Heart left ventricle (tissue), 16 donors: ENCODE measurements around the gene LMBRD1. TPM values are rescaled to one million over a fixed set of nuclear protein-coding genes. Genes with fewer than 3 reads are reported as not detected.

ENCODE experiments used
- ATAC-seq, 4 donors: fragments of 200-7000 bp; cut with Tn5 transposase; one replicate each; pipeline ENCODE4 v1.9.1; 2020 to 2022; ENCODE audit warnings: moderate library complexity in 4 of 4, mild to moderate bottlenecking in 3 of 4, moderate number of reproducible peaks in 1 of 4
- DNase-seq, 5 donors: peaks; one replicate each; pipeline ENCODE4 v3.0.0-alpha.2; 2020
- H3K27ac ChIP-seq, 12 donors: fragments of 200-600 bp; sonication (generic) in 4 of 12; one replicate each; pipeline versions ENCODE4 v1.5.0 to v1.8.0; 2016 to 2022; ENCODE audit warnings: mild to moderate bottlenecking in 2 of 12
- H3K27me3 ChIP-seq, 9 donors: fragments of 200-600 bp; sonication (generic) in 2 of 9; one replicate each; pipeline versions ENCODE4 v1.5.1 to v1.8.0; 2016 to 2022; ENCODE audit warnings: mild to moderate bottlenecking in 3 of 9
- H3K36me3 ChIP-seq, 9 donors: fragments of 200-600 bp; sonication (generic) in 2 of 9; one replicate each; pipeline versions ENCODE4 v1.5.0 to v1.8.0; 2018 to 2022; ENCODE audit warnings: mild to moderate bottlenecking in 2 of 9
- H3K4me1 ChIP-seq, 12 donors: fragments of 200-600 bp; sonication (generic) in 4 of 12; one replicate each; pipeline versions ENCODE4 v1.5.0 to v1.8.0; 2016 to 2022; ENCODE audit warnings: mild to moderate bottlenecking in 3 of 12
- H3K4me3 ChIP-seq, 12 donors: fragments of 200-600 bp; sonication (generic) in 4 of 12; one replicate each; pipeline versions ENCODE4 v1.5.0 to v1.8.0; 2017 to 2022; ENCODE audit warnings: mild to moderate bottlenecking in 9 of 12, moderate library complexity in 4 of 12
- H3K9me3 ChIP-seq, 12 donors: fragments of 200-600 bp; sonication (generic) in 4 of 12; one replicate each; pipeline versions ENCODE4 v1.5.0 to v1.8.0; 2016 to 2022; ENCODE audit warnings: mild to moderate bottlenecking in 1 of 12
- POLR2A ChIP-seq, 2 donors: fragments of 450-650 bp; IDR thresholded peaks; one replicate each; pipeline ENCODE4 v1.6.1; 2017; ENCODE audit warnings: antibody characterized with exemption in 2 of 2, mild to moderate bottlenecking in 2 of 2, moderate library complexity in 2 of 2
- WGBS, 4 donors: extraction: QIAGEN DNeasy Blood & Tissue Kit in 2 of 4; methylation state at CpG; one replicate each; pipeline versions ENCODE4 v1.1.5 to v1.1.7; 2013 to 2018; 5-methylcytosine and 5-hydroxymethylcytosine counted together
- intact Hi-C, 10 donors: fragments of 100-400 bp; cut with DNase I; formaldehyde crosslinking; loops; one replicate each; pipeline versions ENCODE4 v1.11.1 to v1.14.2; 2022
- polyA plus RNA-seq, 2 donors: library from polyadenylated mRNA; stranded (reverse); fragments of 200-250 nt; gene quantifications; one replicate each; pipeline ENCODE4 v1.2.3, GENCODE V29; 2013
- total RNA-seq, 9 donors: library from RNA; depleted of rRNA in 2 of 9; stranded (reverse); fragments of >200 nt in 2 of 9; fragmentation: NEBNext Ultra II Directional in 3 of 9; extraction: Animal tissue kit (Norgen Biotek cat#: 25700) in 3 of 9; gene quantifications; one replicate each; pipeline versions ENCODE4 v1.1.0 to v1.2.4, GENCODE V29; 2016 to 2023
- TF ChIP-seq, protein P1 (sequence below), 12 donors: fragments of 200-600 bp; sonication (generic) in 4 of 12; IDR thresholded peaks; one replicate each; pipeline versions ENCODE4 v1.5.0 to v1.8.0; 2018 to 2022; ENCODE audit warnings: antibody characterized with exemption in 12 of 12, mild to moderate bottlenecking in 5 of 12
- donor health status: ischemic (EF 13 %, LVEDD 7.1; RV severe dilation, severe dysfunction).
- donor health status: healthy with polysubstance abuse.
- donor health status: DM: no; HTN: yes; CAD: no.
- donor health status: DM: no; HTN: no; CAD: no.
- donor health status: ischemic (EF 25% LVEDD 6.9; RV normal size, moderate dysfunction).
- donor health status: ischemic (EF 25% LVEDD 5.7; RV mildly dilated, moderate dysfunction).
- donor health status: healthy.
- donor health status: DM: yes; HTN: yes; CAD: no.
- donor health status: ischemic (EF 35%, LVEDD 5.7; RV mildly dilated, moderate dysfunction).
- donor health status: nonischemic (EF 11% LVEDD 7.7; RV severe dilation, severe dysfunction).
- donor health status: DM: yes; HTN: yes; CAD: no.
- donor health status: PGD.
- donor health status: ischemic (EF 29% LVEDD 5.4; RV normal size, mild dysfunction).
- donor health status: nonischemic (EF 23%, LVEDD 6.1; RV moderate dilation, normal function).

Gene LMBRD1
- total and polyA plus RNA-seq, 11 donors: 37.0 to 53.6 (median 45.1) TPM

GRCh38 chr6:69813508-69813907 lies 16.7 kb upstream of the LMBRD1 start:
- ATAC-seq (peak in 1 of 4 donors; percentile 66), DNase-seq (no peak)
- Histone ChIP-seq H3K9me3 (no peaks in the 10 kb centered on the region), H3K36me3 (no peaks in the 10 kb centered on the region), H3K27me3 (no peaks in the 10 kb centered on the region), H3K27ac (peak overlapping the region in 1 of 12 donors; percentile 70), H3K4me1 (peaks cover 0 to 34% (median 0%) of the 10 kb centered on the region in 12 donors), H3K4me3 (no peak overlapping the region)
- intact Hi-C loops: no loop called here
- 51 to 73% (median 68%) methylated on average over 1 of the region's 1 CpG for WGBS, 4 donors
- TF ChIP-seq, protein P1, sequence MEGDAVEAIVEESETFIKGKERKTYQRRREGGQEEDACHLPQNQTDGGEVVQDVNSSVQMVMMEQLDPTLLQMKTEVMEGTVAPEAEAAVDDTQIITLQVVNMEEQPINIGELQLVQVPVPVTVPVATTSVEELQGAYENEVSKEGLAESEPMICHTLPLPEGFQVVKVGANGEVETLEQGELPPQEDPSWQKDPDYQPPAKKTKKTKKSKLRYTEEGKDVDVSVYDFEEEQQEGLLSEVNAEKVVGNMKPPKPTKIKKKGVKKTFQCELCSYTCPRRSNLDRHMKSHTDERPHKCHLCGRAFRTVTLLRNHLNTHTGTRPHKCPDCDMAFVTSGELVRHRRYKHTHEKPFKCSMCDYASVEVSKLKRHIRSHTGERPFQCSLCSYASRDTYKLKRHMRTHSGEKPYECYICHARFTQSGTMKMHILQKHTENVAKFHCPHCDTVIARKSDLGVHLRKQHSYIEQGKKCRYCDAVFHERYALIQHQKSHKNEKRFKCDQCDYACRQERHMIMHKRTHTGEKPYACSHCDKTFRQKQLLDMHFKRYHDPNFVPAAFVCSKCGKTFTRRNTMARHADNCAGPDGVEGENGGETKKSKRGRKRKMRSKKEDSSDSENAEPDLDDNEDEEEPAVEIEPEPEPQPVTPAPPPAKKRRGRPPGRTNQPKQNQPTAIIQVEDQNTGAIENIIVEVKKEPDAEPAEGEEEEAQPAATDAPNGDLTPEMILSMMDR (IDR thresholded peaks at IDR 0.05): no peak
- no peak for TF ChIP-seq POLR2A (IDR thresholded peaks at IDR 0.05)

DNA sequence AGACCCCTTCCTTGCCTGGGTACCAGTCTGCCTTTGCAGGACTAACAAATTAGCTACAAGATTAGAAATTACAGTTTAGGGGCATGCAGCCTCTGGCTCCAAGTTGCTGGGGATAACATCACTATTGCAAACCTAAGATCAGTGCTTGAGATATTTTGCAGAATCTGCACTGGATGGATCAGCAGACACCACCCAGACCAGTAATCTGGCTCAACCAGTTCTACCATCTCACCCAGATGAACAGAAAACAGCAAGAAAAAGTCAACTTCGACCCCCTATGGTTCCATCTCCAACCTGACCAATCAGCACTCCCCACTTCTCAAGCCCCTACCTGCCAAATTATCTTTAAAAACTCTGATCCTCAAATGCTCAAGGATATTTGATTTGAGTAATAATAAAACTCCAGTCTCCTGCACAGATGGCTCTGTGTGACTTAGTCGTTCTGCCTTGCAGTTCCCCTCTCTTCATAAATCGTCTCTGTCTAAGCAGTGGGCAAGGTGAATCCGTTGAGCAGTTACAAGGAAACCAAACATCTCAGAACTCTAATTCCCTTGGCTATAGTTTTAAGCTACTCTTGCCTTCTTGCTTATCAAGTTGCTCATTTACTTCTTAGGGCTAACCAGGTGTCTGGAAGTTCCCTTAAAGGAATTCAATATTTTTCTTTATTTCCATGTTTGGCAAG lies 16.1 kb upstream of the LMBRD1 start:
- H3K4me1 ChIP-seq: peaks cover 0 to 34% (median 0%) of the 10 kb centered on the region in 12 donors
- ATAC-seq (no peak), DNase-seq (no peak)
- no peaks in the 10 kb centered on the region for H3K36me3 ChIP-seq
- H3K27me3 ChIP-seq: no peaks in the 10 kb centered on the region
- no peak overlapping the region for H3K4me3 ChIP-seq
- no peaks in the 10 kb centered on the region for H3K9me3 ChIP-seq
- TF ChIP-seq, protein P1 (IDR thresholded peaks at IDR 0.05): no peak
- TF ChIP-seq POLR2A (IDR thresholded peaks at IDR 0.05): no peak
- 74 to 84% (median 79%) methylated on average over 4 of the region's 4 CpGs for WGBS, 4 donors
- H3K27ac ChIP-seq: peak overlapping the region in 1 of 12 donors; percentile 70
- intact Hi-C loops: no loop called here

DNA sequence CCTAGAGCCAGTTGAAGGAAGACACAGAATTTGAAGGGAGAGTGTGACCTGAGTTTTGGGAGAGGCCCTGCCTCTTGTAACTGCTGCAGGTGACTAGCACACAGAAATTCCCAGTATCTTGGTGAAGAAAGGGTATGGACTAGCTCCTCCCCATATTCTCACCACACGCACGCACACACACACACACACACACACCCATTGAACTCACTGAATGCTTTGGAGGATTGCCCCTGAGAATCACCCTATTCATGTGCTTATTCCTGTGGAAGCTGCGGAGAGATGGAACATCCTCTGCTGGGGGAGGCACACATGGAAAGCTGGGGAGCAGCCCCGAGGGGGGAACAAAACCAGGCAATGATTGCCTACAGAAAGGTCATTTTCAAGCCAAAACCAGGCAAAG lies 6.2 kb upstream of the LMBRD1 start:
- TF ChIP-seq, protein P1 (IDR thresholded peaks at IDR 0.05): no peak
- no peak for TF ChIP-seq POLR2A (IDR thresholded peaks at IDR 0.05)
- 55 to 82% (median 72%) methylated on average over 4 of the region's 4 CpGs for WGBS, 4 donors
- no peak for DNase-seq
- no peak overlapping the region for H3K4me3 ChIP-seq
- ATAC-seq: no peak
- H3K27ac ChIP-seq: no peak overlapping the region
- no peaks in the 10 kb centered on the region for H3K27me3 ChIP-seq
- intact Hi-C loops: no loop called here
- no peaks in the 10 kb centered on the region for H3K9me3 ChIP-seq
- H3K36me3 ChIP-seq: no peaks in the 10 kb centered on the region
- H3K4me1 ChIP-seq: no peaks in the 10 kb centered on the region

DNA sequence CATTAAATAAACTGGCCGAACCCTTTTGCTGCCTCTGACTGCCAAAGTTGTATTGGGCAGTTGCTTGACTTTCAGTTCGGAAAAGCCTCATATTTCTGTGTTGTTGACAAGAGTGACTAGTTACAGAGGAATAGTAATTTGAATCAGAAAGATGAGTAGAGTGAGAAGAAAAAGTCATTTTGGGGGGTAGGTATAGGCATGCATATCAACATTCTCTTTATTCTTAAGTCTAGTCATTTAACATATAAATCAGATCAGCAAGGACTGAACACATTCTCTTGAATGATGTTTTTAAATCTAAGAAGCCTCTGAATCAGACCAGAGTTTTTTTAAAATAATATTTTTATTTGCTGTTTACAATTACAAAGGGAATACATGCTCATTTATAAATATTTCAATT lies 4.9 kb upstream of the LMBRD1 start:
- 94 to 96% (median 95%) methylated on average over 2 of the region's 2 CpGs for WGBS, 4 donors
- H3K36me3 ChIP-seq: no peaks in the 10 kb centered on the region
- no peak for ATAC-seq
- H3K4me1 ChIP-seq: peaks cover 0 to 10% (median 7%) of the 10 kb centered on the region in 12 donors
- TF ChIP-seq, protein P1 (IDR thresholded peaks at IDR 0.05): no peak
- TF ChIP-seq POLR2A (IDR thresholded peaks at IDR 0.05): no peak
- DNase-seq: no peak
- no peaks in the 10 kb centered on the region for H3K9me3 ChIP-seq
- no peaks in the 10 kb centered on the region for H3K27me3 ChIP-seq
- intact Hi-C loops: no loop called here
- no peak overlapping the region for H3K4me3 ChIP-seq
- no peak overlapping the region for H3K27ac ChIP-seq
